ENCODE measurements around the gene EPB41L1. TPM values are rescaled to one million over a fixed set of nuclear protein-coding genes. Genes with fewer than 3 reads are reported as not detected.

EPB41L1 gene
- total and polyA plus RNA-seq, 4 donors = 13.5 to 61.9 (median 32.8) TPM

- H3K36me3 ChIP-seq (ENCODE audit: control insufficient read depth in 4 of 4, insufficient read depth in 4 of 4, low read length in 4 of 4) = peaks cover 9 to 25% (median 22%) of the 10 kb centered on the region in 4 donors
- H3K4me3 ChIP-seq = no peak overlapping the region
- no peak overlapping the region for H3K9ac ChIP-seq (ENCODE audit: insufficient read depth in 1 of 2, low read length in 2 of 2)
- 93 to 98% methylated on average over 12 of the region's 12 CpGs for WGBS, 2 donors
- TF ChIP-seq CTCF (IDR thresholded peaks at IDR 0.05; ENCODE audit: control extremely low read depth, extremely low read depth) = no peak
- H3K4me1 ChIP-seq (ENCODE audit: control insufficient read depth in 5 of 5, insufficient read depth in 5 of 5, low read length in 5 of 5) = peaks cover 0 to 10% (median 9%) of the 10 kb centered on the region in 5 donors
- no peaks in the 10 kb centered on the region for H3K9me3 ChIP-seq (ENCODE audit: control insufficient read depth in 4 of 4, insufficient read depth in 3 of 4, low read length in 3 of 4)
- no peak overlapping the region for H3K27ac ChIP-seq (ENCODE audit: low read depth in 1 of 2, low read length in 1 of 2)
- DNase-seq (no peak), ATAC-seq (ENCODE audit: insufficient read depth, low FRiP score) (no peak)
- no peaks in the 10 kb centered on the region for H3K27me3 ChIP-seq (ENCODE audit: control insufficient read depth in 3 of 3, insufficient read depth in 3 of 3, low read length in 2 of 3)
These were observed 85.5 kb downstream of the EPB41L1 start for GRCh38 chr20:36240076-36240475.

- H3K4me3 ChIP-seq = no peak overlapping the region
- ATAC-seq (ENCODE audit: insufficient read depth, low FRiP score) (no peak), DNase-seq (no peak)
- no peak overlapping the region for H3K27ac ChIP-seq (ENCODE audit: low read depth in 1 of 2, low read length in 1 of 2)
- no peak overlapping the region for H3K9ac ChIP-seq (ENCODE audit: insufficient read depth in 1 of 2, low read length in 2 of 2)
- H3K27me3 ChIP-seq (ENCODE audit: control insufficient read depth in 3 of 3, insufficient read depth in 3 of 3, low read length in 2 of 3) = no peaks in the 10 kb centered on the region
- TF ChIP-seq CTCF (IDR thresholded peaks at IDR 0.05; ENCODE audit: control extremely low read depth, extremely low read depth) = no peak
- H3K4me1 ChIP-seq (ENCODE audit: control insufficient read depth in 5 of 5, insufficient read depth in 5 of 5, low read length in 5 of 5) = peaks cover 0 to 10% (median 5%) of the 10 kb centered on the region in 5 donors
- peaks cover 10 to 40% (median 34%) of the 10 kb centered on the region in 4 donors for H3K36me3 ChIP-seq (ENCODE audit: control insufficient read depth in 4 of 4, insufficient read depth in 4 of 4, low read length in 4 of 4)
- 88 to 93% methylated on average over 4 of the region's 4 CpGs for WGBS, 2 donors
- H3K9me3 ChIP-seq (ENCODE audit: control insufficient read depth in 4 of 4, insufficient read depth in 3 of 4, low read length in 3 of 4) = no peaks in the 10 kb centered on the region
These were observed 87.1 kb downstream of the EPB41L1 start for GRCh38 chr20:36241678-36242077.

- WGBS, 2 donors = 85% methylated on average over 1 of the region's 1 CpG
These were observed 89.2 kb downstream of the EPB41L1 start for GRCh38 chr20:36243726-36244125.

More at GRCh38 chr20:36243726-36244125, 89.2 kb downstream of the EPB41L1 start:
- ATAC-seq (ENCODE audit: insufficient read depth, low FRiP score) (no peak), DNase-seq (no peak)
- H3K9me3 ChIP-seq (ENCODE audit: control insufficient read depth in 4 of 4, insufficient read depth in 3 of 4, low read length in 3 of 4) = no peaks in the 10 kb centered on the region
- peaks cover 18 to 52% (median 40%) of the 10 kb centered on the region in 4 donors for H3K36me3 ChIP-seq (ENCODE audit: control insufficient read depth in 4 of 4, insufficient read depth in 4 of 4, low read length in 4 of 4)
- no peak overlapping the region for H3K4me3 ChIP-seq
- no peak overlapping the region for H3K27ac ChIP-seq (ENCODE audit: low read depth in 1 of 2, low read length in 1 of 2)
- no peak overlapping the region for H3K9ac ChIP-seq (ENCODE audit: insufficient read depth in 1 of 2, low read length in 2 of 2)
- no peak for TF ChIP-seq CTCF (IDR thresholded peaks at IDR 0.05; ENCODE audit: control extremely low read depth, extremely low read depth)
- no peaks in the 10 kb centered on the region for H3K27me3 ChIP-seq (ENCODE audit: control insufficient read depth in 3 of 3, insufficient read depth in 3 of 3, low read length in 2 of 3)
- peaks cover 0 to under 1% (median 0%) of the 10 kb centered on the region in 5 donors for H3K4me1 ChIP-seq (ENCODE audit: control insufficient read depth in 5 of 5, insufficient read depth in 5 of 5, low read length in 5 of 5)

Measured in lung (tissue), 12 donors.